K562 (cell line): ENCODE data around the gene GLTPD2. TPM values are rescaled to one million over a fixed set of nuclear protein-coding genes. Genes with fewer than 3 reads are reported as not detected.

ENCODE experiments used
- HES1 ChIP-seq: fragments of 450-650 bp; IDR thresholded peaks from 2 replicates; pipeline ENCODE4 v1.6.1; 2016; ENCODE audit warnings: low read depth, mild to moderate bottlenecking, moderate library complexity
- HMGXB4 ChIP-seq: sonication (generic); formaldehyde crosslinking; IDR thresholded peaks from 2 replicates; pipeline ENCODE4 v1.8.1; 2023; ENCODE audit warnings: mild to moderate bottlenecking, missing genetic modification reagents
- KAT7 ChIP-seq: sonication (generic); formaldehyde crosslinking; IDR thresholded peaks from 2 replicates; pipeline ENCODE4 v1.8.0; 2022; ENCODE audit warnings: missing genetic modification reagents, mild to moderate bottlenecking, borderline replicate concordance
- PHF20 ChIP-seq: fragments of 450-650 bp; IDR thresholded peaks from 2 replicates; pipeline ENCODE4 v1.6.1; 2018; ENCODE audit not compliant: partially characterized antibody
- SRSF1 ChIP-seq: fragments of 200-400 bp; formaldehyde crosslinking; IDR thresholded peaks from 2 replicates; pipeline ENCODE4 v1.6.1; 2017; ENCODE audit warnings: mild to moderate bottlenecking, low read depth, low read length, moderate library complexity
- SUPT5H ChIP-seq: fragments of 450-650 bp; IDR thresholded peaks from 2 replicates; pipeline ENCODE4 v1.6.1; 2016
- THRAP3 ChIP-seq: fragments of 450-650 bp; IDR thresholded peaks from 2 replicates; pipeline ENCODE4 v1.6.1; 2016; ENCODE audit warnings: mild to moderate bottlenecking, inconsistent platforms, borderline replicate concordance
- ZNF324 ChIP-seq: fragments of 250-450 bp; sonication (Bioruptor Pico); IDR thresholded peaks from 2 replicates; pipeline ENCODE4 v1.4.0; 2020; ENCODE audit warnings: mild to moderate bottlenecking
- polyA plus RNA-seq, 8 experiments: library from polyadenylated mRNA; depleted of rRNA in 4 of 8; stranded (reverse) in 5 of 8; unstranded in 3 of 8; fragments of >200 nt; fragmentation: Nextera tagmentation in 2 of 8; fragmentation: Illumina TruSeq in 1 of 8; extraction: Ambion mirVana in 2 of 8; extraction: Trizol in 1 of 8; gene quantifications; 2 replicates each; pipeline versions ENCODE4 v1.2.1 to v1.2.3, GENCODE V29; 2011 to 2014; ENCODE audit warnings: inconsistent platforms in 1 of 8, missing spikeins in 1 of 8
- total RNA-seq, 7 experiments: library from RNA; depleted of rRNA in 6 of 7; stranded (reverse); fragments of >200 nt in 6 of 7; fragmentation: Illumina TruSeq in 2 of 7; extraction: Trizol in 2 of 7; gene quantifications; 2 replicates each; pipeline versions ENCODE4 v1.2.1 to v1.2.3, GENCODE V29; 2011 to 2021; ENCODE audit warnings: low replicate concordance in 1 of 7
- TF ChIP-seq, protein P1 (sequence below): sonication (generic); formaldehyde crosslinking; IDR thresholded peaks from 2 replicates; pipeline ENCODE4 v1.8.1; 2023; ENCODE audit warnings: mild to moderate bottlenecking, missing genetic modification reagents
- TF ChIP-seq, protein P2 (sequence below): sonication (generic); formaldehyde crosslinking; IDR thresholded peaks from 2 replicates; pipeline ENCODE4 v1.8.0; 2023; ENCODE audit warnings: mild to moderate bottlenecking, missing genetic modification reagents

The GLTPD2 gene
- total and polyA plus RNA-seq, 9 of the 15 experiments (the other 6 are each of a cell fraction or from before 2014, with no cell fraction given) = not detected

- TF ChIP-seq HES1 = no peak
- 0 out of 2 replicates have a peak, but pooled peaks have one; percentile 44 for TF ChIP-seq KAT7 (CRISPR knock-in tag)
- TF ChIP-seq ZNF324 (CRISPR knock-in tag) = no peak
- TF ChIP-seq, protein P1, sequence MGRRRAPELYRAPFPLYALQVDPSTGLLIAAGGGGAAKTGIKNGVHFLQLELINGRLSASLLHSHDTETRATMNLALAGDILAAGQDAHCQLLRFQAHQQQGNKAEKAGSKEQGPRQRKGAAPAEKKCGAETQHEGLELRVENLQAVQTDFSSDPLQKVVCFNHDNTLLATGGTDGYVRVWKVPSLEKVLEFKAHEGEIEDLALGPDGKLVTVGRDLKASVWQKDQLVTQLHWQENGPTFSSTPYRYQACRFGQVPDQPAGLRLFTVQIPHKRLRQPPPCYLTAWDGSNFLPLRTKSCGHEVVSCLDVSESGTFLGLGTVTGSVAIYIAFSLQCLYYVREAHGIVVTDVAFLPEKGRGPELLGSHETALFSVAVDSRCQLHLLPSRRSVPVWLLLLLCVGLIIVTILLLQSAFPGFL (CRISPR knock-in tag) = no peak
- no peak for TF ChIP-seq SRSF1
- TF ChIP-seq, protein P2, sequence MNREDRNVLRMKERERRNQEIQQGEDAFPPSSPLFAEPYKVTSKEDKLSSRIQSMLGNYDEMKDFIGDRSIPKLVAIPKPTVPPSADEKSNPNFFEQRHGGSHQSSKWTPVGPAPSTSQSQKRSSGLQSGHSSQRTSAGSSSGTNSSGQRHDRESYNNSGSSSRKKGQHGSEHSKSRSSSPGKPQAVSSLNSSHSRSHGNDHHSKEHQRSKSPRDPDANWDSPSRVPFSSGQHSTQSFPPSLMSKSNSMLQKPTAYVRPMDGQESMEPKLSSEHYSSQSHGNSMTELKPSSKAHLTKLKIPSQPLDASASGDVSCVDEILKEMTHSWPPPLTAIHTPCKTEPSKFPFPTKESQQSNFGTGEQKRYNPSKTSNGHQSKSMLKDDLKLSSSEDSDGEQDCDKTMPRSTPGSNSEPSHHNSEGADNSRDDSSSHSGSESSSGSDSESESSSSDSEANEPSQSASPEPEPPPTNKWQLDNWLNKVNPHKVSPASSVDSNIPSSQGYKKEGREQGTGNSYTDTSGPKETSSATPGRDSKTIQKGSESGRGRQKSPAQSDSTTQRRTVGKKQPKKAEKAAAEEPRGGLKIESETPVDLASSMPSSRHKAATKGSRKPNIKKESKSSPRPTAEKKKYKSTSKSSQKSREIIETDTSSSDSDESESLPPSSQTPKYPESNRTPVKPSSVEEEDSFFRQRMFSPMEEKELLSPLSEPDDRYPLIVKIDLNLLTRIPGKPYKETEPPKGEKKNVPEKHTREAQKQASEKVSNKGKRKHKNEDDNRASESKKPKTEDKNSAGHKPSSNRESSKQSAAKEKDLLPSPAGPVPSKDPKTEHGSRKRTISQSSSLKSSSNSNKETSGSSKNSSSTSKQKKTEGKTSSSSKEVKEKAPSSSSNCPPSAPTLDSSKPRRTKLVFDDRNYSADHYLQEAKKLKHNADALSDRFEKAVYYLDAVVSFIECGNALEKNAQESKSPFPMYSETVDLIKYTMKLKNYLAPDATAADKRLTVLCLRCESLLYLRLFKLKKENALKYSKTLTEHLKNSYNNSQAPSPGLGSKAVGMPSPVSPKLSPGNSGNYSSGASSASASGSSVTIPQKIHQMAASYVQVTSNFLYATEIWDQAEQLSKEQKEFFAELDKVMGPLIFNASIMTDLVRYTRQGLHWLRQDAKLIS (CRISPR knock-in tag) = 0 out of 2 replicates have a peak, but pooled peaks have one; percentile 76
- no peak for TF ChIP-seq SUPT5H
- no peak for TF ChIP-seq PHF20
- no peak for TF ChIP-seq THRAP3
- no peak for TF ChIP-seq HMGXB4 (CRISPR knock-in tag)
Measured at GRCh38 chr17:4833941-4834680, 45.3 kb downstream of the GLTPD2 start (continued).
